WTC11 (cell line): Measurements from ENCODE around the gene LAP3. TPM values are rescaled to one million over a fixed set of nuclear protein-coding genes. Genes with fewer than 3 reads are reported as not detected.

Experiments used
- ATAC-seq: fragments of 200-7000 bp; cut with Tn5 transposase; 2 replicates; pipeline ENCODE4 v1.10.0; 2021; ENCODE audit warnings: mild to moderate bottlenecking, moderate library complexity
- CTCF ChIA-PET: fragments of 300-600 bp; sonication (Branson Sonifier 250); formaldehyde crosslinking; loops from one replicate; lab custom pipeline; 2021; ENCODE audit warnings: antibody characterized with exemption; lab: Charles Lee
- POLR2A ChIA-PET: fragments of 350-600 bp; sonication (Branson Sonifier 250); formaldehyde crosslinking; loops from one replicate; lab custom pipeline; 2021; ENCODE audit warnings: antibody characterized with exemption; lab: Charles Lee
- DNase-seq: peaks from one replicate; pipeline ENCODE4 v3.0.0; 2021; ENCODE audit warnings: low spot score
- H3K27ac Mint-ChIP-seq: 2 replicates; pipeline ENCODE4 v1.8.0; 2021; ENCODE audit warnings: mixed read lengths
- H3K27me3 Mint-ChIP-seq: 2 replicates; pipeline ENCODE4 v1.8.0; 2021; ENCODE audit warnings: low read depth, mild to moderate bottlenecking, moderate library complexity, mixed read lengths
- H3K36me3 Mint-ChIP-seq: 2 replicates; pipeline ENCODE4 v1.8.0; 2021; ENCODE audit warnings: mixed read lengths
- H3K4me1 Mint-ChIP-seq: 2 replicates; pipeline ENCODE4 v1.8.0; 2022; ENCODE audit warnings: mixed read lengths
- H3K4me3 Mint-ChIP-seq: 2 replicates; pipeline ENCODE4 v1.8.0; 2021; ENCODE audit warnings: mild to moderate bottlenecking, moderate library complexity, mixed read lengths
- H3K9me3 Mint-ChIP-seq: 2 replicates; pipeline ENCODE4 v1.8.0; 2021; ENCODE audit warnings: mixed read lengths
- FOXJ3 ChIP-seq: sonication (generic); formaldehyde crosslinking; IDR thresholded peaks from 2 replicates; pipeline ENCODE4 v1.9.0; 2021; ENCODE audit warnings: missing genetic modification reagents, mild to moderate bottlenecking, borderline replicate concordance
- JUN ChIP-seq: sonication (generic); formaldehyde crosslinking; IDR thresholded peaks from 2 replicates; pipeline ENCODE4 v1.8.0; 2023; ENCODE audit warnings: mild to moderate bottlenecking, missing genetic modification reagents
- RELA ChIP-seq: sonication (generic); formaldehyde crosslinking; IDR thresholded peaks from 2 replicates; pipeline ENCODE4 v1.8.1; 2022; ENCODE audit warnings: missing genetic modification reagents, mild to moderate bottlenecking, borderline replicate concordance
- ZNF219 ChIP-seq: sonication (generic); formaldehyde crosslinking; IDR thresholded peaks from 2 replicates; pipeline ENCODE4 v1.8.0; 2023; ENCODE audit warnings: missing genetic modification reagents, mild to moderate bottlenecking, borderline replicate concordance
- total RNA-seq: library from RNA; stranded (reverse); gene quantifications from 3 replicates; pipeline ENCODE4 v1.2.3, GENCODE V29; 2021
- TF ChIP-seq, protein P1 (sequence below): sonication (generic); formaldehyde crosslinking; IDR thresholded peaks from 2 replicates; pipeline ENCODE4 v1.8.1; 2023; ENCODE audit warnings: mild to moderate bottlenecking, missing genetic modification reagents, borderline replicate concordance
- TF ChIP-seq, protein P2 (sequence below): fragments of 250-450 bp; sonication (Bioruptor Pico); IDR thresholded peaks from 2 replicates; pipeline ENCODE4 v1.9.0; 2021; ENCODE audit warnings: mild to moderate bottlenecking
- TF ChIP-seq, protein P3 (sequence below): sonication (generic); formaldehyde crosslinking; IDR thresholded peaks from 2 replicates; pipeline ENCODE4 v1.8.1; 2022; ENCODE audit warnings: missing genetic modification reagents, borderline replicate concordance
- TF ChIP-seq, protein P4 (sequence below): sonication (generic); formaldehyde crosslinking; IDR thresholded peaks from 2 replicates; pipeline ENCODE4 v1.8.0; 2023; ENCODE audit warnings: mild to moderate bottlenecking, missing genetic modification reagents
- TF ChIP-seq, protein P5 (sequence below): sonication (generic); formaldehyde crosslinking; IDR thresholded peaks from 2 replicates; pipeline ENCODE4 v1.8.1; 2022; ENCODE audit warnings: mild to moderate bottlenecking, moderate library complexity, missing genetic modification reagents
- TF ChIP-seq, protein P6 (sequence below): sonication (generic); formaldehyde crosslinking; IDR thresholded peaks from 2 replicates; pipeline ENCODE4 v1.8.0; 2022; ENCODE audit warnings: mild to moderate bottlenecking, missing genetic modification reagents
- TF ChIP-seq, protein P7 (sequence below): sonication (generic); formaldehyde crosslinking; IDR thresholded peaks from 2 replicates; pipeline ENCODE4 v1.8.0; 2022; ENCODE audit warnings: missing genetic modification reagents

Gene LAP3
- total RNA-seq, 1 experiment from 2014 or later: 52.7 TPM

DNA sequence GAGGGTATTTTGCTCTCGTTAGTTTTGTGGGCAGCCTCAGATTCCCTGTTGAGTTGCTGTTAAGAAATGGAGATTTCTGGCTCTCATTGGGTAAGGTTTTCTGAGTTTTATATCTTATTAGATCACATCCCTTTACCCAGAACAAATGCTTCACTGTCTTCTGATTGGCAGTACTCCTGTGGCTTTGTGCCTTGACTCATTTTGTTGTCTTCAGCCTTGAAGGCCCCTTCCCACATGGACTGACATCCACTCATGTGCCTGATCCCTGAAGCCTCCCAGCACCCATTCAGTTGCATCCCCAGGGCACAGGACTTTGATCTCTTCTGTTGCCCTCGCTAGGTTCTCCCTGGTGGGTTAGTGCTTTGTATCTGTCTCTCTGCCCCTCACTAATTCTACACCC is 47.8 kb downstream of the LAP3 start (continued):
- TF ChIP-seq, protein P1, sequence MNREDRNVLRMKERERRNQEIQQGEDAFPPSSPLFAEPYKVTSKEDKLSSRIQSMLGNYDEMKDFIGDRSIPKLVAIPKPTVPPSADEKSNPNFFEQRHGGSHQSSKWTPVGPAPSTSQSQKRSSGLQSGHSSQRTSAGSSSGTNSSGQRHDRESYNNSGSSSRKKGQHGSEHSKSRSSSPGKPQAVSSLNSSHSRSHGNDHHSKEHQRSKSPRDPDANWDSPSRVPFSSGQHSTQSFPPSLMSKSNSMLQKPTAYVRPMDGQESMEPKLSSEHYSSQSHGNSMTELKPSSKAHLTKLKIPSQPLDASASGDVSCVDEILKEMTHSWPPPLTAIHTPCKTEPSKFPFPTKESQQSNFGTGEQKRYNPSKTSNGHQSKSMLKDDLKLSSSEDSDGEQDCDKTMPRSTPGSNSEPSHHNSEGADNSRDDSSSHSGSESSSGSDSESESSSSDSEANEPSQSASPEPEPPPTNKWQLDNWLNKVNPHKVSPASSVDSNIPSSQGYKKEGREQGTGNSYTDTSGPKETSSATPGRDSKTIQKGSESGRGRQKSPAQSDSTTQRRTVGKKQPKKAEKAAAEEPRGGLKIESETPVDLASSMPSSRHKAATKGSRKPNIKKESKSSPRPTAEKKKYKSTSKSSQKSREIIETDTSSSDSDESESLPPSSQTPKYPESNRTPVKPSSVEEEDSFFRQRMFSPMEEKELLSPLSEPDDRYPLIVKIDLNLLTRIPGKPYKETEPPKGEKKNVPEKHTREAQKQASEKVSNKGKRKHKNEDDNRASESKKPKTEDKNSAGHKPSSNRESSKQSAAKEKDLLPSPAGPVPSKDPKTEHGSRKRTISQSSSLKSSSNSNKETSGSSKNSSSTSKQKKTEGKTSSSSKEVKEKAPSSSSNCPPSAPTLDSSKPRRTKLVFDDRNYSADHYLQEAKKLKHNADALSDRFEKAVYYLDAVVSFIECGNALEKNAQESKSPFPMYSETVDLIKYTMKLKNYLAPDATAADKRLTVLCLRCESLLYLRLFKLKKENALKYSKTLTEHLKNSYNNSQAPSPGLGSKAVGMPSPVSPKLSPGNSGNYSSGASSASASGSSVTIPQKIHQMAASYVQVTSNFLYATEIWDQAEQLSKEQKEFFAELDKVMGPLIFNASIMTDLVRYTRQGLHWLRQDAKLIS (CRISPR knock-in tag): no peak
- TF ChIP-seq, protein P2, sequence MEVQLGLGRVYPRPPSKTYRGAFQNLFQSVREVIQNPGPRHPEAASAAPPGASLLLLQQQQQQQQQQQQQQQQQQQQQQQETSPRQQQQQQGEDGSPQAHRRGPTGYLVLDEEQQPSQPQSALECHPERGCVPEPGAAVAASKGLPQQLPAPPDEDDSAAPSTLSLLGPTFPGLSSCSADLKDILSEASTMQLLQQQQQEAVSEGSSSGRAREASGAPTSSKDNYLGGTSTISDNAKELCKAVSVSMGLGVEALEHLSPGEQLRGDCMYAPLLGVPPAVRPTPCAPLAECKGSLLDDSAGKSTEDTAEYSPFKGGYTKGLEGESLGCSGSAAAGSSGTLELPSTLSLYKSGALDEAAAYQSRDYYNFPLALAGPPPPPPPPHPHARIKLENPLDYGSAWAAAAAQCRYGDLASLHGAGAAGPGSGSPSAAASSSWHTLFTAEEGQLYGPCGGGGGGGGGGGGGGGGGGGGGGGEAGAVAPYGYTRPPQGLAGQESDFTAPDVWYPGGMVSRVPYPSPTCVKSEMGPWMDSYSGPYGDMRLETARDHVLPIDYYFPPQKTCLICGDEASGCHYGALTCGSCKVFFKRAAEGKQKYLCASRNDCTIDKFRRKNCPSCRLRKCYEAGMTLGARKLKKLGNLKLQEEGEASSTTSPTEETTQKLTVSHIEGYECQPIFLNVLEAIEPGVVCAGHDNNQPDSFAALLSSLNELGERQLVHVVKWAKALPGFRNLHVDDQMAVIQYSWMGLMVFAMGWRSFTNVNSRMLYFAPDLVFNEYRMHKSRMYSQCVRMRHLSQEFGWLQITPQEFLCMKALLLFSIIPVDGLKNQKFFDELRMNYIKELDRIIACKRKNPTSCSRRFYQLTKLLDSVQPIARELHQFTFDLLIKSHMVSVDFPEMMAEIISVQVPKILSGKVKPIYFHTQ (CRISPR knock-in tag): no peak

DNA sequence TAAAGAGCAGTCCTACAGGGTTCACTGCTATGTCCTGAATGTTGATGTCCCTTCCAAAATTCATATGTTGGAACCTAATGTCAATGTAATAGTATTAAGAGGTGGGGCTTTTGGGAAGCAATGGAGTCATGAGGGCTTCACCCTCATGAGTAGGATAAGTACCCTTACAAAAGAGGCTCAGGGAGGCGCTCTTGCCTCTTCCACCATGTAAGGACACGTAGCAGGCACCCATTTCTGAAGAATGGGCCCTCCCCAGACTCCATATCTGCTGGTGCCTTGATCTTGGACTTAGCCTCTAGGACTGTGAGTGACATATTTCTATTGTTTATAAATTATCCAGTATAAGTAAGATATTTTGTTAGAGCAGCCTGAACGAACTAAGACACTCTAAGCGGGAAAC is 53.2 kb downstream of the LAP3 start:
- peak; percentile 39 for ATAC-seq
- DNase-seq: no peak
- no peaks in the 10 kb centered on the region for H3K4me1 Mint-ChIP-seq
- no peaks in the 10 kb centered on the region for H3K27me3 Mint-ChIP-seq
- H3K9me3 Mint-ChIP-seq: no peaks in the 10 kb centered on the region
- no peak overlapping the region for H3K4me3 Mint-ChIP-seq
- H3K27ac Mint-ChIP-seq: no peak overlapping the region
- POLR2A ChIA-PET: no interaction called here
- CTCF ChIA-PET: no interaction called here
- no peak for TF ChIP-seq RELA (CRISPR knock-in tag)
- H3K36me3 Mint-ChIP-seq: peaks cover 83% of the 10 kb centered on the region

DNA sequence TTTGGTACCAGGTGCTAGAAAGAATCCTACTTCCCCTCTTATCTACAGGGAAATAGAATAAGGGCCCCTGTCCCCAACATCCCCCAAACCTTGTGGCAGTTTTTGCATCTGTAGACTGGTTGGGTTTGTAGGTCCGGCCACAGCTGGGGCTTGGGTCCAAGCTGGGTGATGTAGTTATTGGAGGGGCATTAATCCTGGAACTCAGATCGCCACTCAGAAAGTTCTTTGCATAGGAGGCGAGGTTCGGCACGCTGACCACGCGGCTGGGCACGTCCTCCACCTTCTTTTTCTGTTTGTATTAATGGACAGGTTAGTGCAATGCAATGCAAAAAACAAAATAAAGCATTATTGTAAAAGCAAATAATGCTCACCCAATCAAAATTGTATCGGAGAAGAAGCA is 56.6 kb downstream of the LAP3 start:
- no peaks in the 10 kb centered on the region for H3K9me3 Mint-ChIP-seq
- TF ChIP-seq ZNF219: no peak
- TF ChIP-seq, protein P3, sequence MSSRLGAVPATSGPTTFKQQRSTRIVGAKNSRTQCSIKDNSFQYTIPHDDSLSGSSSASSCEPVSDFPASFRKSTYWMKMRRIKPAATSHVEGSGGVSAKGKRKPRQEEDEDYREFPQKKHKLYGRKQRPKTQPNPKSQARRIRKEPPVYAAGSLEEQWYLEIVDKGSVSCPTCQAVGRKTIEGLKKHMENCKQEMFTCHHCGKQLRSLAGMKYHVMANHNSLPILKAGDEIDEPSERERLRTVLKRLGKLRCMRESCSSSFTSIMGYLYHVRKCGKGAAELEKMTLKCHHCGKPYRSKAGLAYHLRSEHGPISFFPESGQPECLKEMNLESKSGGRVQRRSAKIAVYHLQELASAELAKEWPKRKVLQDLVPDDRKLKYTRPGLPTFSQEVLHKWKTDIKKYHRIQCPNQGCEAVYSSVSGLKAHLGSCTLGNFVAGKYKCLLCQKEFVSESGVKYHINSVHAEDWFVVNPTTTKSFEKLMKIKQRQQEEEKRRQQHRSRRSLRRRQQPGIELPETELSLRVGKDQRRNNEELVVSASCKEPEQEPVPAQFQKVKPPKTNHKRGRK: no peak
- TF ChIP-seq, protein P4, sequence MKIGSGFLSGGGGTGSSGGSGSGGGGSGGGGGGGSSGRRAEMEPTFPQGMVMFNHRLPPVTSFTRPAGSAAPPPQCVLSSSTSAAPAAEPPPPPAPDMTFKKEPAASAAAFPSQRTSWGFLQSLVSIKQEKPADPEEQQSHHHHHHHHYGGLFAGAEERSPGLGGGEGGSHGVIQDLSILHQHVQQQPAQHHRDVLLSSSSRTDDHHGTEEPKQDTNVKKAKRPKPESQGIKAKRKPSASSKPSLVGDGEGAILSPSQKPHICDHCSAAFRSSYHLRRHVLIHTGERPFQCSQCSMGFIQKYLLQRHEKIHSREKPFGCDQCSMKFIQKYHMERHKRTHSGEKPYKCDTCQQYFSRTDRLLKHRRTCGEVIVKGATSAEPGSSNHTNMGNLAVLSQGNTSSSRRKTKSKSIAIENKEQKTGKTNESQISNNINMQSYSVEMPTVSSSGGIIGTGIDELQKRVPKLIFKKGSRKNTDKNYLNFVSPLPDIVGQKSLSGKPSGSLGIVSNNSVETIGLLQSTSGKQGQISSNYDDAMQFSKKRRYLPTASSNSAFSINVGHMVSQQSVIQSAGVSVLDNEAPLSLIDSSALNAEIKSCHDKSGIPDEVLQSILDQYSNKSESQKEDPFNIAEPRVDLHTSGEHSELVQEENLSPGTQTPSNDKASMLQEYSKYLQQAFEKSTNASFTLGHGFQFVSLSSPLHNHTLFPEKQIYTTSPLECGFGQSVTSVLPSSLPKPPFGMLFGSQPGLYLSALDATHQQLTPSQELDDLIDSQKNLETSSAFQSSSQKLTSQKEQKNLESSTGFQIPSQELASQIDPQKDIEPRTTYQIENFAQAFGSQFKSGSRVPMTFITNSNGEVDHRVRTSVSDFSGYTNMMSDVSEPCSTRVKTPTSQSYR (CRISPR knock-in tag): no peak

DNA sequence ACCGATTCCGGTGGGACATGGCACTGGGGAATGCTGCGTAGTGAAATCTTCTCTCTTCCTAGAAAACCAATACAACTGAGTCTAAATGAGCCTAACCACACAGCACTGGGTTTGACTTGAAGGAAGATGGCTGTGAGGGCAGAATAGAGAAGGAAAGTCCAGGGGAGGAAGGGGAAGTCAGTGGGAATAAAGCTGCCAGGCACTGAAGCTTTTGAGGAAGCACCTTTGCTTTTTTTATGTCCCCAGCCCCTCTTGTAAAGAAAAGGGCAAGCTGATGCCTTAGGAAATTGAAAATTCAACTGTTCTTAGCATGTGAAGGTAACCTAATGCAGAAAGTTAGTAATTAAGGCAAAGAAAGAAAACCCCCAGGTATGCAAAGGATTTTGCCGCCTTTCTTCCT is 58.1 kb downstream of the LAP3 start:
- Mint-ChIP-seq H3K9me3 (no peaks in the 10 kb centered on the region), H3K4me3 (no peak overlapping the region), H3K27ac (no peak overlapping the region), H3K36me3 (peaks cover 43% of the 10 kb centered on the region), H3K4me1 (0 out of 2 replicates have a peak, but pooled peaks cover 3% of the 10 kb centered on the region), H3K27me3 (no peaks in the 10 kb centered on the region)
- ChIA-PET POLR2A (no interaction called here), CTCF (no interaction called here)
- no peak for DNase-seq
- ATAC-seq: no peak
- TF ChIP-seq, protein P5, sequence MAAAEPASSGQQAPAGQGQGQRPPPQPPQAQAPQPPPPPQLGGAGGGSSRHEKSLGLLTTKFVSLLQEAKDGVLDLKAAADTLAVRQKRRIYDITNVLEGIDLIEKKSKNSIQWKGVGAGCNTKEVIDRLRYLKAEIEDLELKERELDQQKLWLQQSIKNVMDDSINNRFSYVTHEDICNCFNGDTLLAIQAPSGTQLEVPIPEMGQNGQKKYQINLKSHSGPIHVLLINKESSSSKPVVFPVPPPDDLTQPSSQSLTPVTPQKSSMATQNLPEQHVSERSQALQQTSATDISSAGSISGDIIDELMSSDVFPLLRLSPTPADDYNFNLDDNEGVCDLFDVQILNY (CRISPR knock-in tag): no peak
- TF ChIP-seq, protein P6, sequence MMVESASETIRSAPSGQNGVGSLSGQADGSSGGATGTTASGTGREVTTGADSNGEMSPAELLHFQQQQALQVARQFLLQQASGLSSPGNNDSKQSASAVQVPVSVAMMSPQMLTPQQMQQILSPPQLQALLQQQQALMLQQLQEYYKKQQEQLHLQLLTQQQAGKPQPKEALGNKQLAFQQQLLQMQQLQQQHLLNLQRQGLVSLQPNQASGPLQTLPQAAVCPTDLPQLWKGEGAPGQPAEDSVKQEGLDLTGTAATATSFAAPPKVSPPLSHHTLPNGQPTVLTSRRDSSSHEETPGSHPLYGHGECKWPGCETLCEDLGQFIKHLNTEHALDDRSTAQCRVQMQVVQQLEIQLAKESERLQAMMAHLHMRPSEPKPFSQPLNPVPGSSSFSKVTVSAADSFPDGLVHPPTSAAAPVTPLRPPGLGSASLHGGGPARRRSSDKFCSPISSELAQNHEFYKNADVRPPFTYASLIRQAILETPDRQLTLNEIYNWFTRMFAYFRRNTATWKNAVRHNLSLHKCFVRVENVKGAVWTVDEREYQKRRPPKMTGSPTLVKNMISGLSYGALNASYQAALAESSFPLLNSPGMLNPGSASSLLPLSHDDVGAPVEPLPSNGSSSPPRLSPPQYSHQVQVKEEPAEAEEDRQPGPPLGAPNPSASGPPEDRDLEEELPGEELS: no peak
- TF ChIP-seq RELA (CRISPR knock-in tag): no peak
- no peak for TF ChIP-seq JUN (CRISPR knock-in tag)
- TF ChIP-seq, protein P7, sequence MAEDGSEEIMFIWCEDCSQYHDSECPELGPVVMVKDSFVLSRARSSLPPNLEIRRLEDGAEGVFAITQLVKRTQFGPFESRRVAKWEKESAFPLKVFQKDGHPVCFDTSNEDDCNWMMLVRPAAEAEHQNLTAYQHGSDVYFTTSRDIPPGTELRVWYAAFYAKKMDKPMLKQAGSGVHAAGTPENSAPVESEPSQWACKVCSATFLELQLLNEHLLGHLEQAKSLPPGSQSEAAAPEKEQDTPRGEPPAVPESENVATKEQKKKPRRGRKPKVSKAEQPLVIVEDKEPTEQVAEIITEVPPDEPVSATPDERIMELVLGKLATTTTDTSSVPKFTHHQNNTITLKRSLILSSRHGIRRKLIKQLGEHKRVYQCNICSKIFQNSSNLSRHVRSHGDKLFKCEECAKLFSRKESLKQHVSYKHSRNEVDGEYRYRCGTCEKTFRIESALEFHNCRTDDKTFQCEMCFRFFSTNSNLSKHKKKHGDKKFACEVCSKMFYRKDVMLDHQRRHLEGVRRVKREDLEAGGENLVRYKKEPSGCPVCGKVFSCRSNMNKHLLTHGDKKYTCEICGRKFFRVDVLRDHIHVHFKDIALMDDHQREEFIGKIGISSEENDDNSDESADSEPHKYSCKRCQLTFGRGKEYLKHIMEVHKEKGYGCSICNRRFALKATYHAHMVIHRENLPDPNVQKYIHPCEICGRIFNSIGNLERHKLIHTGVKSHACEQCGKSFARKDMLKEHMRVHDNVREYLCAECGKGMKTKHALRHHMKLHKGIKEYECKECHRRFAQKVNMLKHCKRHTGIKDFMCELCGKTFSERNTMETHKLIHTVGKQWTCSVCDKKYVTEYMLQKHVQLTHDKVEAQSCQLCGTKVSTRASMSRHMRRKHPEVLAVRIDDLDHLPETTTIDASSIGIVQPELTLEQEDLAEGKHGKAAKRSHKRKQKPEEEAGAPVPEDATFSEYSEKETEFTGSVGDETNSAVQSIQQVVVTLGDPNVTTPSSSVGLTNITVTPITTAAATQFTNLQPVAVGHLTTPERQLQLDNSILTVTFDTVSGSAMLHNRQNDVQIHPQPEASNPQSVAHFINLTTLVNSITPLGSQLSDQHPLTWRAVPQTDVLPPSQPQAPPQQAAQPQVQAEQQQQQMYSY: no peak
- TF ChIP-seq FOXJ3 (CRISPR knock-in tag): no peak

More for the DNA sequence above, 56.6 kb downstream of the LAP3 start:
- H3K4me1 Mint-ChIP-seq: 0 out of 2 replicates have a peak, but pooled peaks cover 3% of the 10 kb centered on the region
- H3K27ac Mint-ChIP-seq: no peak overlapping the region
- no peak for ATAC-seq
- ChIA-PET CTCF (no interaction called here), POLR2A (no interaction called here)
- H3K27me3 Mint-ChIP-seq: no peaks in the 10 kb centered on the region
- no peak overlapping the region for H3K4me3 Mint-ChIP-seq
- H3K36me3 Mint-ChIP-seq: peaks cover 54% of the 10 kb centered on the region
- DNase-seq: no peak
